Measurements from ENCODE around the gene RNF157.

GRCh38 chr17:76199469-76199868, 40.8 kb downstream of the RNF157 start:
- TF ChIP-seq CTCF (IDR thresholded peaks at IDR 0.05; ENCODE audit: insufficient read depth, low read length): no peak
- TF ChIP-seq, protein P1, sequence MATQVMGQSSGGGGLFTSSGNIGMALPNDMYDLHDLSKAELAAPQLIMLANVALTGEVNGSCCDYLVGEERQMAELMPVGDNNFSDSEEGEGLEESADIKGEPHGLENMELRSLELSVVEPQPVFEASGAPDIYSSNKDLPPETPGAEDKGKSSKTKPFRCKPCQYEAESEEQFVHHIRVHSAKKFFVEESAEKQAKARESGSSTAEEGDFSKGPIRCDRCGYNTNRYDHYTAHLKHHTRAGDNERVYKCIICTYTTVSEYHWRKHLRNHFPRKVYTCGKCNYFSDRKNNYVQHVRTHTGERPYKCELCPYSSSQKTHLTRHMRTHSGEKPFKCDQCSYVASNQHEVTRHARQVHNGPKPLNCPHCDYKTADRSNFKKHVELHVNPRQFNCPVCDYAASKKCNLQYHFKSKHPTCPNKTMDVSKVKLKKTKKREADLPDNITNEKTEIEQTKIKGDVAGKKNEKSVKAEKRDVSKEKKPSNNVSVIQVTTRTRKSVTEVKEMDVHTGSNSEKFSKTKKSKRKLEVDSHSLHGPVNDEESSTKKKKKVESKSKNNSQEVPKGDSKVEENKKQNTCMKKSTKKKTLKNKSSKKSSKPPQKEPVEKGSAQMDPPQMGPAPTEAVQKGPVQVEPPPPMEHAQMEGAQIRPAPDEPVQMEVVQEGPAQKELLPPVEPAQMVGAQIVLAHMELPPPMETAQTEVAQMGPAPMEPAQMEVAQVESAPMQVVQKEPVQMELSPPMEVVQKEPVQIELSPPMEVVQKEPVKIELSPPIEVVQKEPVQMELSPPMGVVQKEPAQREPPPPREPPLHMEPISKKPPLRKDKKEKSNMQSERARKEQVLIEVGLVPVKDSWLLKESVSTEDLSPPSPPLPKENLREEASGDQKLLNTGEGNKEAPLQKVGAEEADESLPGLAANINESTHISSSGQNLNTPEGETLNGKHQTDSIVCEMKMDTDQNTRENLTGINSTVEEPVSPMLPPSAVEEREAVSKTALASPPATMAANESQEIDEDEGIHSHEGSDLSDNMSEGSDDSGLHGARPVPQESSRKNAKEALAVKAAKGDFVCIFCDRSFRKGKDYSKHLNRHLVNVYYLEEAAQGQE (IDR thresholded peaks at IDR 0.05; ENCODE audit: insufficient replicate concordance, low read depth): no peak
- TF ChIP-seq POLR2AphosphoS5 (IDR thresholded peaks at IDR 0.05; ENCODE audit: low read depth): no peak
- TF ChIP-seq GABPA (IDR thresholded peaks at IDR 0.05; ENCODE audit: low read depth): no peak
- TF ChIP-seq SPI1 (IDR thresholded peaks at IDR 0.05; ENCODE audit: borderline replicate concordance, low read depth): no peak

Measured in HL-60 (cell line).